GM19395 (cell line): ENCODE measurements around the gene MTMR11.
"Not testable (repeated sequence)": the region's sequence is repeated elsewhere in the genome, so short reads cannot be mapped to it uniquely, and the experiment has no call there.

Experiments used
- ATAC-seq: cut with Tn5 transposase; IDR thresholded peaks from one replicate; pipeline ENCODE4 v1.9.1; 2021; ENCODE audit warnings: mild to moderate bottlenecking, moderate library complexity; ENCODE audit not compliant: unreplicated experiment

Gene MTMR11

DNA sequence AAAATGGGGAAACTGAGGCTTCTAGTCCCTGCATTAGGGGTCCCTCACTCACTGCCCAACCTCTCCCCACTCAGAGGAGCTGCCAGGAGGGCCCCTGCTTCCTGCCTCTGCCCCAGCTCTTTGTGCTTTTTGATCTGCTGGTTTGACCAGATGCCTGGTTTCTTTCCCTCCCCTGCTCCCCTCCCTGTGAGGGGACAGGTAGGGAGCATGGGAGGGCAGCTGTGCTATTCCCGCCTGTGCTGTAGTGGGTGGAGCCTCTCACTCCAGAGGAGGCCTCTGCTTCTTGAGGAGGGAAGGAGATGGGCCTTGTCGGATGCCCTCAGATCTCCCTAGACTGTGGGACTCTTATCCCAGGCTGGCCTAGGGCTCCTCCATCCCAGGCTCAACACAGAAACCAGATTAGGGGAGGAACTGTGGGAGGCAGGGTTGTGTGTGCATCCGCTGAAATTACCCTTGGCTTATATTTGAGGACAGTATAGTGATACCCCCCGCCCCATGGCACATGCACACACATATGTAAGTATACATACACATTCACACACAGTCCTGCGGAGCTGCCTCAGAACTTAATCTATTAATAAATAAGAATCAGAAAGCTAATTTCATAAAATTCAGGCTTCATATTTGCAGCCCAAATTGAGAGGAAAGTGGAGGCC is 32.7 kb downstream of the MTMR11 start:
- ATAC-seq = no peak

- ATAC-seq = peak; percentile 94
Observed at GRCh38 chr1:149899460-149900284, 37.0 kb downstream of the MTMR11 start, which contains the start of gene BOLA1. Gene BOLA1 (plus strand): TSS chr1:149899568. CDS start chr1:149900060, 492 bp downstream.

GRCh38 chr1:149896575-149896974 is 40.1 kb downstream of the MTMR11 start:
- ATAC-seq = no peak

- no peak for ATAC-seq
Observed at GRCh38 chr1:149888999-149889289, 47.7 kb downstream of the MTMR11 start.

GRCh38 chr1:149888247-149888998 is 48.3 kb downstream of the MTMR11 start:
- peak; percentile 29 for ATAC-seq

GRCh38 chr1:149887456-149888246 is 49.0 kb downstream of the MTMR11 start:
- peak; percentile 55 for ATAC-seq

DNA sequence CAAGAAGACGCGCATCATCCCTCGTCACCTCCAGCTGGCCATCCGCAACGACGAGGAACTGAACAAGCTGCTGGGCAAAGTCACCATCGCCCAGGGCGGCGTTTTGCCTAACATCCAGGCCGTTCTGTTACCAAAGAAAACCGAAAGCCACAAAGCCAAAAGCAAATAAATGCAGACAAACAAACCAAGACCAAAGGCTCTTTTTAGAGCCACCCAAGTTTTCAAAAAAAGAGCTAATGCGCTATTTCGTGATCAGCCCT is 49.6 kb downstream of the MTMR11 start:
- ATAC-seq = not testable (repeated sequence)

- peak; percentile 68 for ATAC-seq
Observed at GRCh38 chr1:149886396-149887195, 50.1 kb downstream of the MTMR11 start.

- not testable (repeated sequence) for ATAC-seq
Observed at GRCh38 chr1:149886121-149886395, 50.6 kb downstream of the MTMR11 start.

DNA sequence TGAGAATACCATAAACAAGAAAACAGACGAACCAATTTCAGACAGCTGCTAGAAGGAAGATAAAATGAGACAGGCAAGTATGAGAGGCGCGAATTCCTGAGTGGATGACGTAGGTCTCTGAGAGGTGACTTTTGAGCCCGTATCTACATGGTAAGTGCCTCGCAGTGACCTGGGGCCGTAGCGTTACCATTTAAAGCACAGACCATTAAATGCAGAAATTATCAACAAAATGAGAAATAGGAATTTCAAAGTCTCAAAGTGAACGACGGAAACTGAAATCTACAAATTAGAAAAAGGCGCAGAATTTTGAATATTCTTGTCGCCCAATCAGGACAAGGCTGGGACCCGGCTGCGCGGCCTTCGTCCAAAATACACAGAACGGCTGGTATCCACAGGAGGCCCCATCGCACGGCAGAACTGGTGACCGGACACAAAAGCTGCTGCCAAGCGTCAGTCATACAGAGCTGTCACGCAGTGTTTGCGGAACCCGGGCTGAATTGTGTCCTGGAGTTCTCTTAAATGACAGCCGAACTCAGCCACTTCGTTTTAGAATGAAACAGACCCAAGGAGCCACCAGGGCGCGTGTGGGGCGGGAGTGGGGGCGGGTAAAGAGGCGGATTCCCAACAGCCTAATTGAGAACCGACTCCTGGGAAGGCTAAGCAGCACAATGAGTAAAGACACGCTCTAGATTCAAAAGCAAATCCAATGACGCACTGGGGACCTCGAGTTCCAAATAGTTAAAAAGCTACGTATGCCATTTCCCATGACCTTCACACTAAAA is 51.1 kb downstream of the MTMR11 start:
- no peak for ATAC-seq

- no peak for ATAC-seq
Observed at GRCh38 chr1:149884433-149885338, 52.0 kb downstream of the MTMR11 start.

DNA sequence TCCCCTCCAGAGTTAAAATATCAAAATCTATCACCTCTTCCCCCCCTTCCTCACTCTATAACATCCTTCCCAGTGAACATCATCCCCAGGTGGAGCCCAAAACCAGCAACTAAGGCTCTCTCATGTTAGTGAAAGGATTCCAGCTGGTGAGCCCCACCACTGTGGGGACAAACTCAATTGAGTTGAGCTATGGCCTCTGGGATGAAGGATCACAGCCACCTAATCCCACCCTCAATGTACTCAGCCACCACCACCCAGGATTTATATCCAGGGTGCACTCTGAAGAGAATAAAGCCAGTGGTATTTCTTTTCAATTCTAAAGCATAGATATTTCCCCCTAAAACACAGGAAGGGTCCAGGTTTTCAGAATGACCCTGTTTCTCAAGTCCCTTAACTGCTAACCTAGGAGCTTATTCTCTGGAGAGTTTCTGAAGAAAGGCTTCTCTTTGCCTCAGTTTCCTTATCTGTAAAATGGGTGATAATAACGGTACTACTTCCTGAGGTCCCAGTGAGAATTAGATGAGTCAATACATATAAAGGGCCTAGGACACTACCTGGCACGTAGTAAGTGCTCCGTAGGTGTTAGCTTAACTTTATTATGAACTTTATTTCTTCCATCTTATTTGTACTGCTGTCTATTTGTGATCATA is 53.0 kb downstream of the MTMR11 start:
- ATAC-seq = no peak

DNA sequence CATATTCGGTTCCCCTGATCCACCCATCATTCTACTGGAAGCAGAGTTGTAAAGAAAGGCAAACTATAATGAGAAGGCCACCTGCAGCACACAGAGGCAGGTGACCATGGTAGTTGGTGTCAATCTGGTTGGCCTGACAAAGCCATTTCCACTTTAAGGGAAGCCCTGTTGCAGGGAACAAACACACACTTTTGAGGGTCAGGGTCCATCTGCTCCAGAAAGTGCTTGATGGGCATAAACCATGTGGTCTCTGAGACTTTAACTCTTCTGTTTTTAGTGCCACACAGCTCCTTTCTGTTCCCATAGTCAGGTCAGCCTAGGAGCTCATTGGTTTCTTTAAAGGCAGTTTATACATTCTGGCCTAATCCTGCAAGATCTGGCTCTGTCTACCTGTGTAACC is 54.8 kb downstream of the MTMR11 start:
- no peak for ATAC-seq

DNA sequence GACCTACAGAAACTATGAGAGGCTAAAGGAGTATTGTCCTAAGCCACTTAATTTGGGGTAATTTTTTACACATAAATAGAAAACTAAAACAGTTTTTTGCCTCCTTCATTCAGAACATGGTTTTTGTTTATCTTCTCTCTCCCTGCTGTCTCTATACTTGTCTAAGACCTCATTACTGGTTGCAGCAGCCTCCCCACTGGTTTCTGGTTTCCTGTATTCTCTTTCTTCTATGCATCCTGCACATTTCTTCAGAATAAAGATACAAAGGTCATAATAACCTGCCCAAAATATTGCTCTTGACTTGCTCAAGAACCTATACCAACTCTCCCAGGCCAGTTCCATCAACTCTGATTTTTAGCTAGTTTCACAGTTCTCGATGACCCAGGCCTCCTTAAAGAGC is 57.1 kb downstream of the MTMR11 start:
- ATAC-seq = no peak
